Anterior cingulate cortex (tissue), 58 donors: ENCODE results near the gene HTR3D.
"Not testable (repeated sequence)": the region's sequence is repeated elsewhere in the genome, so short reads cannot be mapped to it uniquely, and the experiment has no call there.

Experiments
- DNase-seq, 58 donors: peaks; one replicate each; lab custom pipeline; 2025; lab: John Stamatoyannopoulos, UW

Gene HTR3D

GRCh38 chr3:184015381-184016019 is 16.0 kb upstream of the HTR3D start:
- no peak for DNase-seq

GRCh38 chr3:184016169-184016570 is 15.4 kb upstream of the HTR3D start:
- peak in 1 of 58 donors; percentile 1 for DNase-seq

GRCh38 chr3:184016811-184017671 is 14.5 kb upstream of the HTR3D start:
- DNase-seq: peak in 50 of 58 donors; percentile 12 to 75 (median 58)

- DNase-seq: peak; percentile 54 to 97 (median 93)
Measured at GRCh38 chr3:184017672-184018423, 13.7 kb upstream of the HTR3D start, which contains the start of gene ABCC5. Gene ABCC5, minus strand, starts transcription at chr3:184017884. Its CDS starts 3,492 bp downstream, at chr3:184014392.

GRCh38 chr3:184018424-184018973 is 13.0 kb upstream of the HTR3D start:
- no peak for DNase-seq

- DNase-seq: no peak
Measured at GRCh38 chr3:184022323-184022722, 9.2 kb upstream of the HTR3D start.

- not testable (repeated sequence) for DNase-seq
Measured at GRCh38 chr3:184025256-184025655, 6.3 kb upstream of the HTR3D start.

- not testable (repeated sequence) for DNase-seq
Measured at GRCh38 chr3:184028275-184028890, 3.2 kb upstream of the HTR3D start.

GRCh38 chr3:184029443-184029842 is 2.1 kb upstream of the HTR3D start:
- DNase-seq: no peak

- DNase-seq: no peak
Measured at GRCh38 chr3:184030536-184030935, 1.0 kb upstream of the HTR3D start.

GRCh38 chr3:184037816-184038215 is 6.3 kb downstream of the HTR3D start:
- DNase-seq: no peak

GRCh38 chr3:184038307-184038706 is 6.8 kb downstream of the HTR3D start:
- not testable (repeated sequence) for DNase-seq

- DNase-seq: no peak
Measured at GRCh38 chr3:184039414-184039813, 7.9 kb downstream of the HTR3D start.

GRCh38 chr3:184040010-184040409 is 8.5 kb downstream of the HTR3D start:
- DNase-seq: no peak

- no peak for DNase-seq
Measured at GRCh38 chr3:184042617-184043016, 11.1 kb downstream of the HTR3D start.

GRCh38 chr3:184045995-184046394 is 14.5 kb downstream of the HTR3D start:
- DNase-seq: no peak

- DNase-seq: no peak
Measured at GRCh38 chr3:184050217-184050847, 18.8 kb downstream of the HTR3D start.

GRCh38 chr3:184052767-184053166 is 21.2 kb downstream of the HTR3D start, which contains the start of gene HTR3C:
Gene HTR3C, plus strand, starts transcription at chr3:184053047. Its CDS starts 34 bp downstream, at chr3:184053081.
- no peak for DNase-seq

- no peak for DNase-seq
Measured at GRCh38 chr3:184058029-184058428, 26.5 kb downstream of the HTR3D start.

GRCh38 chr3:184059424-184059823 is 27.9 kb downstream of the HTR3D start:
- DNase-seq: no peak
